ENCODE results near the gene SAPCD1. TPM values are rescaled to one million over a fixed set of nuclear protein-coding genes. Genes with fewer than 3 reads are reported as not detected.

SAPCD1 gene
- polyA plus RNA-seq, 3 donors, result 10.4 TPM; not detected in 2

- 92% methylated on average over 13 of the region's 20 CpGs for WGBS (ENCODE audit: insufficient coverage)
- Mint-ChIP-seq H3K4me1 (peaks cover 15% of the 10 kb centered on the region), H3K9me3 (no peaks in the 10 kb centered on the region), H3K27me3 (ENCODE audit: low read depth in 3 of 3) (peaks cover 2 to 3% (median 2%) of the 10 kb centered on the region in 3 donors), H3K27ac (peak overlapping the region in 2 of 7 donors; percentile 34 to 62), H3K36me3 (peaks cover 57 to 81% of the 10 kb centered on the region in 2 donors), H3K4me3 (no peak overlapping the region)
- H3K27me3 ChIP-seq (ENCODE audit: control insufficient read depth in 2 of 2, insufficient read depth in 2 of 2, low read length in 2 of 2), result no peaks in the 10 kb centered on the region
- no peaks in the 10 kb centered on the region for H4K20me1 ChIP-seq (ENCODE audit: insufficient read depth, low read length)
- H3K4me3 ChIP-seq (replicated peaks in 1 of 3; ENCODE audit: low read depth in 2 of 3, low read length in 3 of 3), result no peak overlapping the region
- H2AFZ ChIP-seq (ENCODE audit: insufficient read depth, low read depth, low read length, poor library complexity, severe bottlenecking), result no peak overlapping the region
- DNase-seq, result no peak
- H3K4me2 ChIP-seq (replicated peaks; ENCODE audit: extremely low read depth, low read length, poor library complexity, severe bottlenecking), result no peak overlapping the region
- no peak overlapping the region for H3K27ac ChIP-seq (ENCODE audit: low read depth in 1 of 2, low read length in 2 of 2)
- H3K79me2 ChIP-seq (ENCODE audit: insufficient read depth, low read length), result no peaks in the 10 kb centered on the region
- TF ChIP-seq CTCF (IDR thresholded peaks at IDR 0.05), result no peak
- peaks cover 13 to 15% of the 10 kb centered on the region in 2 donors for H3K4me1 ChIP-seq (ENCODE audit: control insufficient read depth in 1 of 2, insufficient read depth in 2 of 2, low read length in 2 of 2)
- H3K9me3 ChIP-seq (replicated peaks in 1 of 2; ENCODE audit: control insufficient read depth in 1 of 2, insufficient read depth in 1 of 2, low read length in 2 of 2), result no peaks in the 10 kb centered on the region
- intact Hi-C loops (cut with micrococcal nuclease), result no loop called here
- peaks cover 70 to 78% of the 10 kb centered on the region in 2 donors for H3K36me3 ChIP-seq (replicated peaks in 1 of 2; ENCODE audit: control insufficient read depth in 1 of 2, insufficient read depth in 2 of 2, low read length in 2 of 2)
- H3K9ac ChIP-seq (ENCODE audit: insufficient read depth, low read length, poor library complexity, severe bottlenecking), result no peak overlapping the region
These were observed 18.2 kb downstream of the SAPCD1 start for GRCh38 chr6:31780507-31781243.

- Histone ChIP-seq H3K4me2 (replicated peaks; ENCODE audit: extremely low read depth, low read length, poor library complexity, severe bottlenecking) (no peak overlapping the region), H3K9ac (ENCODE audit: insufficient read depth, low read length, poor library complexity, severe bottlenecking) (no peak overlapping the region), H3K27ac (ENCODE audit: low read depth in 1 of 2, low read length in 2 of 2) (no peak overlapping the region), H3K4me3 (replicated peaks in 1 of 3; ENCODE audit: low read depth in 2 of 3, low read length in 3 of 3) (no peak overlapping the region), H3K9me3 (replicated peaks in 1 of 2; ENCODE audit: control insufficient read depth in 1 of 2, insufficient read depth in 1 of 2, low read length in 2 of 2) (no peaks in the 10 kb centered on the region), H3K36me3 (replicated peaks in 1 of 2; ENCODE audit: control insufficient read depth in 1 of 2, insufficient read depth in 2 of 2, low read length in 2 of 2) (peaks cover 70 to 86% of the 10 kb centered on the region in 2 donors), H3K79me2 (ENCODE audit: insufficient read depth, low read length) (no peaks in the 10 kb centered on the region), H4K20me1 (ENCODE audit: insufficient read depth, low read length) (no peaks in the 10 kb centered on the region), H3K27me3 (ENCODE audit: control insufficient read depth in 2 of 2, insufficient read depth in 2 of 2, low read length in 2 of 2) (no peaks in the 10 kb centered on the region), H2AFZ (ENCODE audit: insufficient read depth, low read depth, low read length, poor library complexity, severe bottlenecking) (no peak overlapping the region), H3K4me1 (ENCODE audit: control insufficient read depth in 1 of 2, insufficient read depth in 2 of 2, low read length in 2 of 2) (peaks cover 12 to 14% of the 10 kb centered on the region in 2 donors)
- Mint-ChIP-seq H3K36me3 (peaks cover 60 to 88% of the 10 kb centered on the region in 2 donors), H3K27ac (peak overlapping the region in 3 of 7 donors; percentile 34 to 58 (median 38)), H3K27me3 (ENCODE audit: low read depth in 3 of 3) (peaks cover 0 to 3% (median 2%) of the 10 kb centered on the region in 3 donors), H3K4me1 (peaks cover 13% of the 10 kb centered on the region), H3K4me3 (no peak overlapping the region), H3K9me3 (no peaks in the 10 kb centered on the region)
- intact Hi-C loops (cut with micrococcal nuclease), result no loop called here
- no peak for TF ChIP-seq CTCF (IDR thresholded peaks at IDR 0.05)
- 93% methylated on average over 20 of the region's 23 CpGs for WGBS (ENCODE audit: insufficient coverage)
- DNase-seq, result no peak
These were observed 19.0 kb downstream of the SAPCD1 start for GRCh38 chr6:31781244-31782125.

Data from CD14-positive monocyte (primary cell).